PC-3 (cell line): ENCODE measurements around the gene DAB1. TPM values are rescaled to one million over a fixed set of nuclear protein-coding genes. Genes with fewer than 3 reads are reported as not detected.

Source experiments
- ATAC-seq: fragments of 200-7000 bp; cut with Tn5 transposase; 2 replicates; pipeline ENCODE4 v1.9.1; 2020; ENCODE audit warnings: mild to moderate bottlenecking, moderate library complexity
- BruUV-seq: library from RNA; stranded (reverse); fragments of 400-500 nt; replicated peaks from 2 replicates; lab custom pipeline; 2021; lab: Mats Ljungman, UMichigan
- CTCF ChIA-PET: fragments of 300-600 bp; sonication (Branson Sonifier 250); formaldehyde crosslinking; loops from one replicate; lab custom pipeline; 2022; ENCODE audit warnings: antibody characterized with exemption; lab: Charles Lee
- POLR2A ChIA-PET: fragments of 300-600 bp; sonication (Branson Sonifier 250); formaldehyde crosslinking; loops from one replicate; lab custom pipeline; 2022; ENCODE audit warnings: antibody characterized with exemption; ENCODE audit not compliant: unreplicated experiment; lab: Charles Lee
- DNase-seq: peaks from one replicate; pipeline ENCODE4 v3.0.0-alpha.2; 2015
- H2AFZ ChIP-seq: fragments of 300-600 bp; sonication (generic); 2 replicates; pipeline ENCODE4 v1.6.0; 2016; ENCODE audit warnings: antibody characterized with exemption, low read length
- H3F3A ChIP-seq: fragments of 300-600 bp; sonication (generic); one replicate; pipeline ENCODE4 v1.6.0; 2017; ENCODE audit warnings: antibody characterized with exemption, low read length, control low read depth, mild to moderate bottlenecking; ENCODE audit not compliant: unreplicated experiment
- H3K27ac ChIP-seq: fragments of 300-600 bp; sonication (generic); 2 replicates; pipeline ENCODE4 v1.5.1; 2016; ENCODE audit warnings: mild to moderate bottlenecking, low read length
- H3K27me3 ChIP-seq: fragments of 300-600 bp; sonication (generic); 2 replicates; pipeline ENCODE4 v1.6.1; 2016; ENCODE audit warnings: low read length, mixed read lengths
- H3K36me3 ChIP-seq: fragments of 300-600 bp; sonication (generic); 2 replicates; pipeline ENCODE4 v1.6.1; 2016; ENCODE audit warnings: low read depth, mixed run types, low read length, mixed read lengths
- H3K4me1 ChIP-seq: fragments of 300-600 bp; sonication (generic); 2 replicates; pipeline ENCODE4 v1.5.1; 2016; ENCODE audit warnings: low read length; ENCODE audit not compliant: insufficient read depth
- H3K4me2 ChIP-seq: fragments of 300-600 bp; sonication (generic); 2 replicates; pipeline ENCODE4 v1.6.0; 2016; ENCODE audit warnings: low read length
- H3K4me3 ChIP-seq: fragments of 300-600 bp; sonication (generic); 2 replicates; pipeline ENCODE4 v1.5.1; 2016; ENCODE audit warnings: mild to moderate bottlenecking, low read length, mixed read lengths
- H3K79me2 ChIP-seq: fragments of 300-600 bp; sonication (generic); 2 replicates; pipeline ENCODE4 v1.6.1; 2017; ENCODE audit warnings: low read length, mixed read lengths
- H3K9ac ChIP-seq: fragments of 300-600 bp; sonication (generic); 2 replicates; pipeline ENCODE4 v1.6.0; 2016; ENCODE audit warnings: mild to moderate bottlenecking, low read length
- H3K9me2 ChIP-seq: fragments of 300-600 bp; sonication (generic); replicated peaks from 2 replicates; pipeline ENCODE4 v1.6.1; 2016; ENCODE audit warnings: mixed run types, low read length, mixed read lengths
- H3K9me3 ChIP-seq: fragments of 300-600 bp; sonication (generic); 2 replicates; pipeline ENCODE4 v1.6.1; 2016; ENCODE audit warnings: low read length, mixed read lengths
- H4K20me1 ChIP-seq: fragments of 300-600 bp; sonication (generic); 2 replicates; pipeline ENCODE4 v1.6.1; 2016; ENCODE audit warnings: low read length, mixed read lengths
- CTCF ChIP-seq: fragments of 300-600 bp; sonication (generic); conservative IDR thresholded peaks from 2 replicates; pipeline ENCODE4 v1.5.1; 2017; ENCODE audit warnings: antibody characterized with exemption, low read depth, mild to moderate bottlenecking, low read length
- EZH2 ChIP-seq: fragments of 300-600 bp; sonication (generic); IDR thresholded peaks from one replicate; pipeline ENCODE4 v1.6.1; 2017; ENCODE audit warnings: antibody characterized with exemption, mild to moderate bottlenecking, low read length; ENCODE audit not compliant: unreplicated experiment
- EZH2phosphoT487 ChIP-seq: fragments of 300-600 bp; sonication (generic); IDR thresholded peaks from 2 replicates; pipeline ENCODE4 v1.6.1; 2018; ENCODE audit warnings: mild to moderate bottlenecking, antibody characterized with exemption, low read length, borderline replicate concordance
- intact Hi-C: fragments of 100-400 bp; cut with micrococcal nuclease; formaldehyde crosslinking; loops from 2 replicates; pipeline ENCODE4 v1.9.0; 2023
- total RNA-seq: library from RNA; depleted of rRNA; stranded (reverse); fragments of >200 nt; gene quantifications from 2 replicates; pipeline ENCODE4 v1.2.3, GENCODE V29; 2014

Gene DAB1
- total RNA-seq, 1 experiment from 2014 or later, result not detected

- no peaks in the 10 kb centered on the region for H3K9me3 ChIP-seq
- BruUV-seq, result no TSS peak
- intact Hi-C loops, result no loop called here
- no peaks in the 10 kb centered on the region for H4K20me1 ChIP-seq
- 0 out of 2 replicates have a peak, but pooled peaks cover 9% of the 10 kb centered on the region for H3K27me3 ChIP-seq
- TF ChIP-seq EZH2phosphoT487 (no peak), CTCF (no peak), EZH2 (no peak)
- ChIA-PET POLR2A (no interaction called here), CTCF (no interaction called here)
- no peaks in the 10 kb centered on the region for H3K4me1 ChIP-seq
- no peak overlapping the region for H2AFZ ChIP-seq
- no peak for ATAC-seq
- no peak overlapping the region for H3K4me2 ChIP-seq
- no peaks in the 10 kb centered on the region for H3K36me3 ChIP-seq
- H3K9me2 ChIP-seq, result no peaks in the 10 kb centered on the region
- DNase-seq, result no peak
- H3K27ac ChIP-seq, result no peak overlapping the region
- no peak overlapping the region for H3K9ac ChIP-seq
- no peak overlapping the region for H3K4me3 ChIP-seq
- no peaks in the 10 kb centered on the region for H3K79me2 ChIP-seq
- no peaks in the 10 kb centered on the region for H3F3A ChIP-seq
Observed at GRCh38 chr1:57289781-57290180, 134.1 kb downstream of the DAB1 start.

DNA sequence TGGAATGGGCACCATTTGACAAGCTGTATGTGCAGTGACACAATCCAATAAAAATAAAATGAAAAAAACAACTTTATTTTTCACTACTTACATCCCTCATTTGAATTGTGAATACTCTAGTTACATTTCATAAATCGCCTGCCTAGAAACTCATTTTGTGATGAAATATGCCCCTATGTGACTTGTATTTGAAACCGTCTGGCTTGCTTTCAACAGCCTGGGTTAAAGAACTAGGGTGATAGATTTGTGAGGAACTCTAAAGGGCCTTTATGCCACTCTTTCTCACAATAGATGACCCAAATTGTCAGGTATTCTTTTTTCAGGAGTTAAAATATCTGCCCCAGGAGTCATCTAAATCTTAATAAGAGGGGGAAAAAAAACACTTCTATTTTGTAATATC is 137.9 kb downstream of the DAB1 start:
- H4K20me1 ChIP-seq, result no peaks in the 10 kb centered on the region
- H3K9me3 ChIP-seq, result no peaks in the 10 kb centered on the region
- ChIA-PET CTCF (no interaction called here), POLR2A (no interaction called here)
- no peak overlapping the region for H2AFZ ChIP-seq
- intact Hi-C loops, result no loop called here
- H3K27ac ChIP-seq, result no peak overlapping the region
- H3K27me3 ChIP-seq, result 0 out of 2 replicates have a peak, but pooled peaks cover 9% of the 10 kb centered on the region
- no peaks in the 10 kb centered on the region for H3K9me2 ChIP-seq
- ATAC-seq, result no peak
- no peak overlapping the region for H3K4me3 ChIP-seq
- no peak for DNase-seq
- H3K79me2 ChIP-seq, result no peaks in the 10 kb centered on the region
- H3K9ac ChIP-seq, result no peak overlapping the region
- no peaks in the 10 kb centered on the region for H3K4me1 ChIP-seq
- no peaks in the 10 kb centered on the region for H3K36me3 ChIP-seq
- H3F3A ChIP-seq, result no peaks in the 10 kb centered on the region
- no peak for TF ChIP-seq CTCF
- no peak for TF ChIP-seq EZH2phosphoT487
- TF ChIP-seq EZH2, result no peak
- no TSS peak for BruUV-seq
- H3K4me2 ChIP-seq, result no peak overlapping the region

DNA sequence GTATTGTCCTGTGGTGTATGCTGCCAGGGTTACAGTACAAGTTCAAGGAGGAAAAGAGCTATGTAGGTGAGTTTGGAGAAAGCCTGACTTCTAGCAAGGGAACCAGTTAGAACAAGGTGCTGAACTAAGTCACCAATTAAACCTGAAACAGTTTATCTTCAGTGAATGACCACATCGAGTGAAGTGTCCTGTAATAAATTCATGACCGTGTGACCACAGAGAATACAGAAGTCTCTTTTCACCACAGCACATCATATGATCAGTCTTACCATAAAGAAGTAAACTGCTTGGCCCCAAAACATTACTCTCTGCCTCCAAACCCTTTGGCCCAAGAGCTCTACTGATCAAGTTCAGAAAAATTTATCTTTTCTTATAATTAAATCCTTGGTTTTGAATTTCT is 141.4 kb downstream of the DAB1 start:
- H3K4me3 ChIP-seq, result no peak overlapping the region
- no peak overlapping the region for H3K4me2 ChIP-seq
- intact Hi-C loops, result no loop called here
- DNase-seq (no peak), ATAC-seq (no peak)
- H3K27ac ChIP-seq, result no peak overlapping the region
- no peak overlapping the region for H3K9ac ChIP-seq
- H3K36me3 ChIP-seq, result no peaks in the 10 kb centered on the region
- CTCF ChIA-PET, result no interaction called here
- H3F3A ChIP-seq, result no peaks in the 10 kb centered on the region
- TF ChIP-seq CTCF (no peak), EZH2phosphoT487 (no peak), EZH2 (no peak)
- H3K9me3 ChIP-seq, result no peaks in the 10 kb centered on the region
- H3K27me3 ChIP-seq, result peaks cover 3% of the 10 kb centered on the region; the same call in 1 of the 2 replicates
- no peaks in the 10 kb centered on the region for H3K9me2 ChIP-seq
- no peaks in the 10 kb centered on the region for H3K4me1 ChIP-seq
- no peaks in the 10 kb centered on the region for H4K20me1 ChIP-seq
- H3K79me2 ChIP-seq, result no peaks in the 10 kb centered on the region
- no TSS peak for BruUV-seq
- POLR2A ChIA-PET, result no interaction called here
- H2AFZ ChIP-seq, result no peak overlapping the region
